Caco-2 (cell line): ENCODE data around the gene GSDMA. TPM values are rescaled to one million over a fixed set of nuclear protein-coding genes. Genes with fewer than 3 reads are reported as not detected.

ENCODE experiments used
- BruUV-seq: library from RNA; stranded (reverse); fragments of 400-500 nt; replicated peaks from 2 replicates; lab custom pipeline; 2021; lab: Mats Ljungman, UMichigan
- CTCF ChIA-PET: fragments of 300-600 bp; sonication (Branson Sonifier 250); formaldehyde crosslinking; loops from one replicate; lab custom pipeline; 2022; ENCODE audit warnings: antibody characterized with exemption; lab: Charles Lee
- POLR2A ChIA-PET: fragments of 300-600 bp; sonication (Branson Sonifier 250); formaldehyde crosslinking; loops from one replicate; lab custom pipeline; 2022; ENCODE audit warnings: antibody characterized with exemption; lab: Charles Lee
- DNase-seq, 2 experiments: peaks; one replicate each; pipeline versions ENCODE4 v3.0.0 to v3.0.0-alpha.2; 2020 to 2022
- H3K27me3 ChIP-seq: replicated peaks from 2 replicates; pipeline ENCODE4 v1.6.0; 2011; ENCODE audit warnings: low read length; ENCODE audit not compliant: control insufficient read depth, insufficient read depth
- H3K36me3 ChIP-seq: 2 replicates; pipeline ENCODE4 v1.5.1; 2011; ENCODE audit warnings: low read length; ENCODE audit not compliant: control insufficient read depth, insufficient read depth
- H3K4me1 ChIP-seq: fragments of 250-450 bp; sonication (Bioruptor Pico); 2 replicates; pipeline ENCODE4 v1.5.1; 2020; ENCODE audit warnings: mild to moderate bottlenecking
- H3K4me3 ChIP-seq: 2 replicates; pipeline ENCODE4 v1.5.1; 2011; ENCODE audit warnings: low read depth, mild to moderate bottlenecking, control low read depth, low read length
- H3K9me3 ChIP-seq: fragments of 250-450 bp; sonication (Bioruptor Pico); 2 replicates; pipeline ENCODE4 v1.5.1; 2020; ENCODE audit warnings: mild to moderate bottlenecking, moderate library complexity
- H3K27ac Mint-ChIP-seq: one replicate; pipeline ENCODE4 v1.8.0; 2022; ENCODE audit warnings: mixed read lengths; ENCODE audit not compliant: unreplicated experiment
- H3K27me3 Mint-ChIP-seq: one replicate; pipeline ENCODE4 v1.8.0; 2022; ENCODE audit warnings: mixed read lengths; ENCODE audit not compliant: insufficient read depth, unreplicated experiment
- H3K36me3 Mint-ChIP-seq: one replicate; pipeline ENCODE4 v1.8.0; 2022; ENCODE audit warnings: mild to moderate bottlenecking, mixed read lengths; ENCODE audit not compliant: insufficient read depth, unreplicated experiment
- H3K4me1 Mint-ChIP-seq: one replicate; pipeline ENCODE4 v1.8.0; 2022; ENCODE audit warnings: low read depth, mixed read lengths; ENCODE audit not compliant: unreplicated experiment
- H3K4me3 Mint-ChIP-seq: one replicate; pipeline ENCODE4 v1.8.0; 2022; ENCODE audit warnings: mild to moderate bottlenecking, moderate library complexity, mixed read lengths; ENCODE audit not compliant: unreplicated experiment
- H3K9me3 Mint-ChIP-seq: one replicate; pipeline ENCODE4 v1.8.0; 2022; ENCODE audit warnings: mixed read lengths; ENCODE audit not compliant: unreplicated experiment
- intact Hi-C: fragments of 100-400 bp; cut with micrococcal nuclease; formaldehyde crosslinking; loops from one replicate; pipeline ENCODE4 v1.10.0; 2022; ENCODE audit not compliant: unreplicated experiment
- total RNA-seq: library from RNA; stranded (reverse); gene quantifications from 2 replicates; pipeline ENCODE4 v1.2.3, GENCODE V29; 2022
- TF ChIP-seq, protein P1 (sequence below), 2 experiments: fragments of 200-600 bp in 1 of 2; IDR thresholded peaks; 1 replicate in 1 of 2; 2 replicates in 1 of 2; pipeline versions ENCODE4 v1.5.1 to v1.8.0; 2011 to 2022; ENCODE audit warnings: antibody characterized with exemption in 1 of 2, control low read depth in 1 of 2, inconsistent platforms in 1 of 2, low read depth in 1 of 2, low read length in 1 of 2, mild to moderate bottlenecking in 1 of 2, moderate library complexity in 1 of 2; ENCODE audit not compliant: insufficient read depth in 1 of 2, severe bottlenecking in 1 of 2, unreplicated experiment in 1 of 2

Gene GSDMA
- total RNA-seq, 1 experiment from 2014 or later: not detected

DNA sequence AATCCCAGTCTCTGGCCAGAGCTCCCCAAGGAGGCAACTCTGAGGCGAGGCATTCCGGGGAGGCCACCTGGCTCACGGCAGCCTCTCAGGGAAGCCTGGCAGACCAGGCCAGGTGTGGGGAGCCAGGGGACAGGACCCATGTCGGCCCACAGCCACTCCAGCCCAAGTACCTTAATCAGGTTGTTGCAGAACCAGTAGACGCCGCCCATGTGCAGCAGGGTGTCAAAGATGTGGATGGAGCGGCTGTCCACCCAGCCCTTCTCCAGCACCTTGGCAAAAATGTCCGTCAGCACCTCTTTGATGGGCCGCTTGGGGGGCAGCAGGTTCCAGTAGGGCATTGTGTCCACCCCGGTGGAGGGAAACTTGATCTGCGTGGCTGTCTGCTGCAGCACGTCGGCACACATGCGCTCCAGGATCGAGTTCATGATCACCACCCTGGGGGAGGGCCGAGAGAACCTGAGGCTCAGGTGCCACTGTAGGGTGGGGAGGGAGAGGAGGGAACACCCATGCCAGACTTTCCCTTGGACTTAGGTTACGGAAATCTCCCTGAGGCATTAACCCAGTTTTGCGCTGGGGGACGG, 60.2 kb downstream of the GSDMA start:
- H3K27ac Mint-ChIP-seq: no peak overlapping the region
- TF ChIP-seq, protein P1, sequence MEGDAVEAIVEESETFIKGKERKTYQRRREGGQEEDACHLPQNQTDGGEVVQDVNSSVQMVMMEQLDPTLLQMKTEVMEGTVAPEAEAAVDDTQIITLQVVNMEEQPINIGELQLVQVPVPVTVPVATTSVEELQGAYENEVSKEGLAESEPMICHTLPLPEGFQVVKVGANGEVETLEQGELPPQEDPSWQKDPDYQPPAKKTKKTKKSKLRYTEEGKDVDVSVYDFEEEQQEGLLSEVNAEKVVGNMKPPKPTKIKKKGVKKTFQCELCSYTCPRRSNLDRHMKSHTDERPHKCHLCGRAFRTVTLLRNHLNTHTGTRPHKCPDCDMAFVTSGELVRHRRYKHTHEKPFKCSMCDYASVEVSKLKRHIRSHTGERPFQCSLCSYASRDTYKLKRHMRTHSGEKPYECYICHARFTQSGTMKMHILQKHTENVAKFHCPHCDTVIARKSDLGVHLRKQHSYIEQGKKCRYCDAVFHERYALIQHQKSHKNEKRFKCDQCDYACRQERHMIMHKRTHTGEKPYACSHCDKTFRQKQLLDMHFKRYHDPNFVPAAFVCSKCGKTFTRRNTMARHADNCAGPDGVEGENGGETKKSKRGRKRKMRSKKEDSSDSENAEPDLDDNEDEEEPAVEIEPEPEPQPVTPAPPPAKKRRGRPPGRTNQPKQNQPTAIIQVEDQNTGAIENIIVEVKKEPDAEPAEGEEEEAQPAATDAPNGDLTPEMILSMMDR (IDR thresholded peaks at IDR 0.05; ENCODE audit: insufficient read depth in 1 of 2, low read depth in 1 of 2, low read length in 1 of 2, severe bottlenecking in 1 of 2, unreplicated experiment in 1 of 2): no peak
- H3K4me3 Mint-ChIP-seq: no peak overlapping the region
- ChIA-PET POLR2A (no interaction called here), CTCF (no interaction called here)
- no peaks in the 10 kb centered on the region for H3K9me3 Mint-ChIP-seq
- Histone ChIP-seq H3K4me1 (no peaks in the 10 kb centered on the region), H3K36me3 (peaks cover 6% of the 10 kb centered on the region), H3K9me3 (no peaks in the 10 kb centered on the region), H3K27me3 (no peaks in the 10 kb centered on the region), H3K4me3 (no peak overlapping the region)
- peaks cover 63% of the 10 kb centered on the region for H3K36me3 Mint-ChIP-seq
- H3K4me1 Mint-ChIP-seq: peaks cover 6% of the 10 kb centered on the region
- intact Hi-C loops: no loop called here
- no peak for DNase-seq
- H3K27me3 Mint-ChIP-seq: no peaks in the 10 kb centered on the region
- BruUV-seq: no TSS peak

- H3K36me3 Mint-ChIP-seq: peaks cover 64% of the 10 kb centered on the region
- no peak overlapping the region for H3K4me3 ChIP-seq
- no TSS peak for BruUV-seq
- H3K27me3 Mint-ChIP-seq: no peaks in the 10 kb centered on the region
- no peaks in the 10 kb centered on the region for H3K4me1 ChIP-seq
- peaks cover 6% of the 10 kb centered on the region for H3K4me1 Mint-ChIP-seq
- H3K4me3 Mint-ChIP-seq: no peak overlapping the region
- DNase-seq: no peak
- H3K27me3 ChIP-seq: no peaks in the 10 kb centered on the region
- H3K9me3 Mint-ChIP-seq: no peaks in the 10 kb centered on the region
- TF ChIP-seq, protein P1 (IDR thresholded peaks at IDR 0.05; ENCODE audit: insufficient read depth in 1 of 2, low read depth in 1 of 2, low read length in 1 of 2, severe bottlenecking in 1 of 2, unreplicated experiment in 1 of 2): no peak
- H3K36me3 ChIP-seq: peaks cover 6% of the 10 kb centered on the region
- CTCF ChIA-PET: no interaction called here
- no peaks in the 10 kb centered on the region for H3K9me3 ChIP-seq
- no peak overlapping the region for H3K27ac Mint-ChIP-seq
- POLR2A ChIA-PET: no interaction called here
- intact Hi-C loops: no loop called here
Measured at GRCh38 chr17:40023590-40024292, 60.9 kb downstream of the GSDMA start.

DNA sequence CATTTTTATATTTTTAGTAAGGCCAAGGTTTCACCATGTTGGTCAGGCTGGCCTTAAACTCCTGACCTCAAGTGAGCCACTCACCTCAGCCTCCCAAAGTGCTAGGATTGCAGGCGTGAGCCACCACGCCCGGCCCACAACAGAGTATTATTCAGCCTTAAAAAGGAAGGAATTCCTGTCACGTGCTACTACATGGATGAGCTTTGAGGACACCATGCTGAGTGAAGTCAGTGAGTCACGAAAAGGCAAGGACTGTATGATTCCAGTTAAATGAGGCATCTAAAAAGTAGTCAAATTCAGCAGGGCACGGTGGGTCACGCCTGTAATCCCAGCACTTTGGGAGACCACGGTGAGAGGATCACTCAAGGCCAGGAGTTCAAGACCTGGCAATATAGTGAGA, 62.1 kb downstream of the GSDMA start:
- H3K9me3 ChIP-seq: no peaks in the 10 kb centered on the region
- no peaks in the 10 kb centered on the region for H3K4me1 ChIP-seq
- intact Hi-C loops: no loop called here
- H3K4me1 Mint-ChIP-seq: peaks cover 6% of the 10 kb centered on the region
- H3K36me3 Mint-ChIP-seq: peaks cover 64% of the 10 kb centered on the region
- TF ChIP-seq, protein P1 (IDR thresholded peaks at IDR 0.05; ENCODE audit: insufficient read depth in 1 of 2, low read depth in 1 of 2, low read length in 1 of 2, severe bottlenecking in 1 of 2, unreplicated experiment in 1 of 2): no peak
- H3K9me3 Mint-ChIP-seq: no peaks in the 10 kb centered on the region
- CTCF ChIA-PET: no interaction called here
- H3K36me3 ChIP-seq: peaks cover 6% of the 10 kb centered on the region
- POLR2A ChIA-PET: no interaction called here
- no TSS peak for BruUV-seq
- H3K27ac Mint-ChIP-seq: no peak overlapping the region
- no peaks in the 10 kb centered on the region for H3K27me3 ChIP-seq
- no peak overlapping the region for H3K4me3 Mint-ChIP-seq
- no peak for DNase-seq
- H3K4me3 ChIP-seq: no peak overlapping the region
- H3K27me3 Mint-ChIP-seq: no peaks in the 10 kb centered on the region
